Activated T-helper 1 cell treated with anti-CD3 and anti-CD28 coated beads, Interleukin-12 subunit alpha, Interleukin-12 subunit beta, Interleukin-2, Interleukin-4 antibody, amounts not matched to agents 30 ng/mL and 10 ng/mL and 1 ng/mL, durations not matched to agents 14 hours and 24 hours and 36 hours (primary cell): ENCODE results near the gene RCN1. TPM values are rescaled to one million over a fixed set of nuclear protein-coding genes. Genes with fewer than 3 reads are reported as not detected.

Experiments used
- DNase-seq: peaks from one replicate; pipeline ENCODE4 v3.0.0; 2021; ENCODE audit warnings: low spot score
- H3K27ac Mint-ChIP-seq: one replicate; pipeline ENCODE4 v1.8.0; 2021; ENCODE audit warnings: mild to moderate bottlenecking, mixed read lengths
- H3K27me3 Mint-ChIP-seq: one replicate; pipeline ENCODE4 v1.8.0; 2022; ENCODE audit warnings: mild to moderate bottlenecking, moderate library complexity, mixed read lengths; ENCODE audit not compliant: insufficient read depth
- H3K36me3 Mint-ChIP-seq: one replicate; pipeline ENCODE4 v1.8.0; 2021; ENCODE audit warnings: low read depth, mixed read lengths
- H3K4me1 Mint-ChIP-seq: one replicate; pipeline ENCODE4 v1.8.0; 2021; ENCODE audit warnings: low read depth, mixed read lengths
- H3K4me3 Mint-ChIP-seq: one replicate; pipeline ENCODE4 v1.8.0; 2021; ENCODE audit warnings: mild to moderate bottlenecking, moderate library complexity, mixed read lengths
- H3K9me3 Mint-ChIP-seq: one replicate; pipeline ENCODE4 v1.8.0; 2021; ENCODE audit warnings: mixed read lengths
- intact Hi-C: fragments of 100-400 bp; cut with micrococcal nuclease; formaldehyde crosslinking; loops from one replicate; pipeline ENCODE4 v1.15.1; 2024
- total RNA-seq: library from RNA; stranded (reverse); gene quantifications from 2 replicates; pipeline ENCODE4 v1.2.3, GENCODE V29; 2022

The RCN1 gene
- total RNA-seq, 1 donor from 2014 or later: 36.5 TPM

DNA sequence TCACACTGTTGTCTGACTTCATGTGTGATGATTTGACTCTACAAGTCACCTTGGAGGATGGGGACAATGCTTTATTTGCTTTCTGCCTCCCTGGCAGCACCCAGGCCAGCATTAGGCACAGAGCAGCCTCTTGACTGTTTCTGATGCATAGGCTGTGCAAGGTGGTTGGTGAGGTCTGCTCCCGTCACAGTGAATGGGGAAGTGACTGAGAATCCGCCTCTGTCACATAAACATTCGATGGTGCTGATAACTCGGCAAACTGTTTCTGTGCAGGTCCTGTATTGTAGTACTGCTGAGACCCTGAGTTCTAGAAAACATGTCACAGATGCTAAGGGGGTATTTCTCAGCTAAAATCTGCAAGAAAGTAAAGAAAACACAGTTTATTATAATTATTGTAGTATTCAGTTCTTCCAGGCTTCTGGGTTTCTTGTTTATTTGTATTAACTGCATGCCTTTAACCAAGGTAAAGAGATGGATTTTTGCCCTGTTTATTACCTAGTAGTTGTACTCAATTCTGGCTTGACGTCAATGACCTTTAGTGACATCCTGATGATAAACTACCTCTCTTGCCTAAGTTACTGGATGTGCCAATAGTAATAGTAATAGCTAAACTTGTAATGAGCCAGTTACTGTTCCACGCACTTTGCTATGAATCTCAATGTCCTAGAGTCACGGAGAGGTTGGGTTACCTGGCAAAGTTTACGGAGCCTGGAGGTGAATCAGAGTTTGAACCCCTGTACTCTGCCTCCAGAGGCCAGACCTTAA is 24.8 kb upstream of the RCN1 start:
- H3K27me3 Mint-ChIP-seq: peaks cover 20% of the 10 kb centered on the region
- intact Hi-C loops: no loop called here
- H3K36me3 Mint-ChIP-seq: no peaks in the 10 kb centered on the region
- no peak overlapping the region for H3K4me3 Mint-ChIP-seq
- no peak overlapping the region for H3K27ac Mint-ChIP-seq
- no peaks in the 10 kb centered on the region for H3K9me3 Mint-ChIP-seq
- no peaks in the 10 kb centered on the region for H3K4me1 Mint-ChIP-seq
- DNase-seq: no peak

DNA sequence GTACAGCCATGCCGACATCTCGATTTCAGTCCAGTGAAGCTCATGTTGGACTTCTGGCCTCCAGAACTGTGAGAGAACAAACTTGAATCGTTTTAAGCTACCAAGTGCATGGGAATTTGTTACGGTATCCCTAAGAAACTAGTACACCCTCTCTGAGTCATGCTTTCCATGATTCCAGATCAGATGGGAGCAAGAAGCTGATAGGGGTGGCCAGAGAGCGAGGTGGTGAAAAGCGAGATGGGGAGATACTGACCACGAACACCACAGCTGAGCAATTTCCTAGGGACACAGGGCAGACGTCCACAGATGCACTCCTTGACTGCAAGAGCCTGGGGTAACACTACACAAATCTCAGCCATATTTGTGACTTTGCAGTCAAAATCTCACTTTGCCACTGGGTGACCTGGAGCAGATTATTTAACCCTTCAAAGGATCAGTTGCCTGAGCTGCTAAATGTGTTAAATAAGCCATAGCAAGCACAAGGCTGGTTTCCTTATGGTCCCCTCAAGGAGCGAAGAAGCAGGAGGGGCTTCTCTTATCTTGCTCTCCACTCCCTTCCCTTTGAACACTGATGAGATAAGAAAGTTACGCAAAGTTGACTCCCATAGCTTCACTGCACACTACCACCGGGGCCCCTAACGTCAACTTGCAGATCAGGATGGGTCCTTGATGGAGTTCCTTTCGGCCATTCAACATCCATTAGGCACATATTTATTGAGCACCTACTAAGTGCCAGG is 22.6 kb upstream of the RCN1 start:
- H3K36me3 Mint-ChIP-seq: no peaks in the 10 kb centered on the region
- H3K9me3 Mint-ChIP-seq: no peaks in the 10 kb centered on the region
- H3K27ac Mint-ChIP-seq: no peak overlapping the region
- intact Hi-C loops: no loop called here
- H3K4me3 Mint-ChIP-seq: no peak overlapping the region
- peaks cover 18% of the 10 kb centered on the region for H3K27me3 Mint-ChIP-seq
- H3K4me1 Mint-ChIP-seq: no peaks in the 10 kb centered on the region
- no peak for DNase-seq

DNA sequence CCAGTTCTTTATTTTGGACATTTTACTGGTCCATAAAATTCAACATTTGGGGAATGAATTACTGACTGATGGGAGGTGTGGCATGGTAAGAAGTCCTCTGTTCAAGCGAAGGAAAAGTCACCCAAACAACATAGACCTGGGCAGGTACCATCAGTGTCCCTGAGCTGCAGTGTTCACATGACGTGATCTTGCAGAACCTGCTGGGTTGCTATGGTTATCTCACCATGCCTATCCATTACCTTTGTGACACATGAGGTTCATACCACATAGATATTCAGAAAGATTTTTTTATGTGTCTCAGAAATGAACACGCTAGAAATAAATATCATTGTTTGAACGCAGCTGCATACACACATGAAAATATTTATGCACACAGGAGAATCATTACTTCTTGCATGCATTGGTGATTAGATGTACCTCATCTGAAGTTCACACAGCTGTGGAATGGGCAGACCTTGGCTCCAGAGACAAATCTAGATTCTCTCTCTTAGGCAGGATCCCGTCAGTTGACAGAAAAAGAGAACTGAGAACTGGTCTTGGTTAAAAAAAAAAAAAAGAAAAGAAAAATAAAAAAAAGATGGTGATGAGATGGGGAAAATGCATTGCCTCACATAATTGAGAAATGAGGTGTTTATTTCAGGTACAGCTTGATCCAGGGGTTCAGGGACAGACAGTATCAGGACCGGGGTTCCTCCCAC is 21.4 kb upstream of the RCN1 start:
- Mint-ChIP-seq H3K27ac (no peak overlapping the region), H3K4me1 (no peaks in the 10 kb centered on the region), H3K36me3 (no peaks in the 10 kb centered on the region), H3K9me3 (no peaks in the 10 kb centered on the region), H3K27me3 (peaks cover 15% of the 10 kb centered on the region), H3K4me3 (no peak overlapping the region)
- intact Hi-C loops: no loop called here
- no peak for DNase-seq

DNA sequence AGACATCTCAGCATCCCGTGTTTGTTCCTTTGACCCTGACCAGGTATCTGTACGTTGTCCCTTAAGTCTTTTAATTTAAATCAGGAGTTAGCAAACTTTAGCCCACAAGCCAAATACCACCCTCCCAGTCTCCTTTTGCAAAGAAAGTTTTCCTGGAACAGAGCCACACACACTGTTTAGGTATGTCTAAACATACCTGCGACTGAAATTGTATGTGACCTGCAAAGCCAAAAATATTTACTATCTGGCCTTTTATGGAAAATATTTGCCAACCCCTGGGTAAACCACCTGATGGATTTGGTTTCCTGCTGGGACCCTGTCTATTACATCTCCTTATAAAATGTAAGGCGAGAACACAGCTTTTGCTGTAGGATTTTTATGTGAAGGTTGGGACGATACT is 20.2 kb upstream of the RCN1 start:
- intact Hi-C loops: no loop called here
- no peak overlapping the region for H3K27ac Mint-ChIP-seq
- H3K27me3 Mint-ChIP-seq: peaks cover 10% of the 10 kb centered on the region
- H3K4me3 Mint-ChIP-seq: no peak overlapping the region
- DNase-seq: no peak
- no peaks in the 10 kb centered on the region for H3K4me1 Mint-ChIP-seq
- H3K9me3 Mint-ChIP-seq: no peaks in the 10 kb centered on the region
- H3K36me3 Mint-ChIP-seq: no peaks in the 10 kb centered on the region

DNA sequence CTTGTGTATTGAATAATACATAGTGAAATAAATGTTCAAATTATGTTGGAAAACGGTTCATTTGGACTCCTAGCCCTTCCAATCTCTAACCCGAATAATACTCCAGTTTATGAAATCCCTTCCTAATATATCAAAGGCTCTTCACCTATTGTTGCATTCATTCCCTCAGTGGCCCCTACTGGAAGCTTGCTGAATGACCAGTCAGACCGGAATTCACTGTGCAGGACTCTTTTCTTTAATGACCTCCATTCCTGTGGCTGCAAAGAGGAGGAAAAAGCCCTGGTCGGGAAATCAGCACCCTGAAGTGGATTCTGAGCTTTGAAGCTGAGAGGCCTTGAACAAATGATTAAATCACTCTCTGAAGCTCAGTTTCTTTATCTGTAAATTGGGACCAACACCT is 19.1 kb upstream of the RCN1 start:
- DNase-seq: no peak
- intact Hi-C loops: no loop called here
- Mint-ChIP-seq H3K4me1 (no peaks in the 10 kb centered on the region), H3K27ac (no peak overlapping the region), H3K27me3 (peaks cover 12% of the 10 kb centered on the region), H3K4me3 (no peak overlapping the region), H3K36me3 (no peaks in the 10 kb centered on the region), H3K9me3 (no peaks in the 10 kb centered on the region)

DNA sequence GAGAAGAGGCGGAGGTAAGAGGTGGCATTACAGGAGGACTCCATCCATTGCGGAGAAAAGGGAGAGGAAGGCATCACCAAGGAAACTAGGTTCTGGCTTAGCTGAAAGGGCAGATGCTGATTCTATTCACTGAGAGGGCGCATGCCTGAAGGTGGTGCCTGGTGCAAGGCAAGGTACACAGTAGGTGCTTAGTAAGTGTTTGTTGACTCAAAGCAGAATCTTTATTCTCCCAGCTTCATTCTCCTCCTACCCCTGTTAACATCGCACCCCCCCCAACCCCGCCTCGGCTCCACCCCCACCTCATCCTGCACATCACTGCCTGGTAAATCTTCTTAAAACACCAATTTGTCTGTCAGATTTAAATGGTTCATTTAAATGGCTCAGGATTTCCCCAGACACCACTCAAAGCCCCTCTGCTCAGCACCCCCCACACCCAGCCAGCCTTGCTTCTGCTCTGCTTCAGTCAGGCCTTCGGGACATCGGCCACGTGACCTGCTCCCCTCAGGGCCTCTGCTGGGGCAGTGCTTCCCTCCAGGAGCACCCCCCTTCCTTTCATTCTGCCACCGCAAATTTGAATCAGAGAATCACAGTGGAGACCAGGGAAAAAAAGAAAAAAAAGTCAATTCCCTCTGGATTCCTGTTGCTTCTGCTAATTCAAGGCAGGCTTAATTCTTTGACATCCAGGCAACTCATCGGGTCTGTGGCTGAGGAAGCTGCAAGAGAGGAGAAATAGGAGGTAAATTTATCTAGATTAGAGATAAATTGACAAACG is 17.8 kb upstream of the RCN1 start:
- intact Hi-C loops: no loop called here
- Mint-ChIP-seq H3K36me3 (no peaks in the 10 kb centered on the region), H3K4me3 (no peak overlapping the region), H3K4me1 (no peaks in the 10 kb centered on the region), H3K27me3 (peaks cover 5% of the 10 kb centered on the region), H3K27ac (no peak overlapping the region), H3K9me3 (no peaks in the 10 kb centered on the region)
- no peak for DNase-seq

DNA sequence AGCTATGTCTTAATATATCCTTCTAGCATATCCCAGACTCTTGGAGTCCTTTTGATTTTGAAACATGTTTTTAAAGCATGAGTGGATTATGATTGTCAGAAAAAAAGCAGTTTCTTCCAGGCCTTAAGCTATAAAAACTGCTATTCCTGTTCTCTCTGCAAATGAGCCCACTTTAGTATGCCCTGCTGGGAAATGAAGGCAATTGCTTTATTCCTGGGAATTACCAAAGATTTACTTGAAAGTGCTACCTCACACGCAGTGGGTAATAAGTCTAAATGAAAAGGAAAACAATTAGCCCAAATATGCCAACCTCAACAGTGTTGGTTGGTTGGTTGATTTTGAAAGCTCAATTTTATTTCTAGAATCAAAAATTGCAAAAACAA is 17.2 kb upstream of the RCN1 start:
- H3K36me3 Mint-ChIP-seq: no peaks in the 10 kb centered on the region
- no peak overlapping the region for H3K4me3 Mint-ChIP-seq
- H3K9me3 Mint-ChIP-seq: no peaks in the 10 kb centered on the region
- no peak overlapping the region for H3K27ac Mint-ChIP-seq
- H3K4me1 Mint-ChIP-seq: no peaks in the 10 kb centered on the region
- DNase-seq: no peak
- intact Hi-C loops: no loop called here
- H3K27me3 Mint-ChIP-seq: peaks cover 4% of the 10 kb centered on the region

DNA sequence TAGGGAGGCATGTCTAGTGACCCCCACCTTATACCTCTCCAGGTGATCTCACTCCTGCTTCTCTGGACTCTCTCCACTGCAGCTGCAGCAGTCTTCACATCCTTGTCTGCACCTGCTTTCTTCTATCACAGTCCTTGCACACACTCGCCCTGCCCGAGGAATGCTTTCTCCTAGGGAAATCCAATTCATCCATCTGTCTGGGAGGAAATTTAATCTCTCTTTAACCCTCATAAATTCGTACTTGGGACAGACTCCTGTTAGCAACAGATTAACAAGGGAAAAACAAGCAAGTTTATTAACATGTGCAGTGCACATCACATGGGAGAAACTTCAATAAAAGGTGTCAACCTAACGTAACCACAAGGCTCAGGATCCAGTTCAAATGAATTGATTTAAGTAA is 11.3 kb upstream of the RCN1 start:
- Mint-ChIP-seq H3K4me3 (no peak overlapping the region), H3K27ac (no peak overlapping the region), H3K36me3 (no peaks in the 10 kb centered on the region), H3K9me3 (no peaks in the 10 kb centered on the region), H3K27me3 (peaks cover 2% of the 10 kb centered on the region), H3K4me1 (no peaks in the 10 kb centered on the region)
- intact Hi-C loops: no loop called here
- DNase-seq: no peak

DNA sequence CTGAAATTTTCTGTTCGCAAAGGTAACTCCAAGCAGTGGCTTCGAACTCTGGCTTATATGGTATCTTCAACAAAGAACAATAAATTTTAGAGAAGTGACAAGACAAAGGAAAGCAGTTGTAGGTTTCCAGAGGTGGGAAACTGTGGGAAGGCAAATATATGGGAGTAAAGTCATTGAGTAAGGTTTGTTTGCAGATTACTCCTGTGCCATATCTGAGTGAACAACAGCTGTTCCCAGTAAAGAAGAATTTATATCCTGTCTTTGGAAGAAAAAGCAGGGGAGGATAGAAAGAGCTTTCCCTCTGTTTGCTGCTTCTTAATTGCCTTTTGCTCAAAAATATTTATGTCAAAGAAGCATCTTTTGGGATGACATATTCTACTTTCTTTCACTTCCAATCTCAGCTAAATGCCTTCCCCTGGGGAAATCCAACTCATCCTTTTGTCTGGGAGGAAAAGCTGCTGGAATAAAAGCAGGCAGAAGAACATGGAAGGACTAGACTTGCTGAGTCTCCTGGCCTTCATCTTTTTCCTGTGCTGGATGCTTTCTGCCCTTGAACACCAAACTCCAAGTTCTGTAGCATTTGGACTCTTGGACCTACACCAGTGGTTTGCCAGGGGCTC is 10.4 kb upstream of the RCN1 start:
- intact Hi-C loops: no loop called here
- Mint-ChIP-seq H3K9me3 (no peaks in the 10 kb centered on the region), H3K36me3 (no peaks in the 10 kb centered on the region), H3K4me3 (no peak overlapping the region), H3K27ac (no peak overlapping the region), H3K27me3 (peaks cover 9% of the 10 kb centered on the region), H3K4me1 (no peaks in the 10 kb centered on the region)
- DNase-seq: no peak

DNA sequence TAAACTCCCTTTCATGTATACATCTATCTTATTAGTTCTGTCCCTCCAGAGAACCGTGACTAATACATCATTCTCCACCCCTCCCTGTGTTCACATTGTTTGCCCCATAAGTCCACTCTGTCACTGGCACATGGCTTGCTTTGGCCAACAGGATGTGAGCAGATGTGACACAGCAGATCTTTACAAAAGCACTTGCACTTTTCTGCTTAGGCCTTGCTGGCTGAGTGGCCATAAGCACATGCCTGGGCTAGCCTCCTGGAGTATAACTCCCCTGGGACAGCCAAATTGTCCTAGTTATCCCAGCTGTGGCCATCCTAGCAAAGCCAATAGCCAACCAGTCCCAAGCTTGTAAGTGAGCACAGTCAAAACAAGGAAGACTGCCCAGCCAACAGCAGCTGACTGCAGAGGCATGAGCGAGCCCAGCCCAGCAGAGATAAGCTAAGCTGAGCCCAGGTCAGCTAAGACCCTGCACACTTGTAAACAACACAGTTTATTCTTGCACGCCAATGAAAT is 9.7 kb upstream of the RCN1 start:
- Mint-ChIP-seq H3K27ac (no peak overlapping the region), H3K27me3 (peaks cover 11% of the 10 kb centered on the region), H3K4me3 (no peak overlapping the region), H3K36me3 (no peaks in the 10 kb centered on the region), H3K9me3 (no peaks in the 10 kb centered on the region), H3K4me1 (no peaks in the 10 kb centered on the region)
- DNase-seq: no peak
- intact Hi-C loops: no loop called here

DNA sequence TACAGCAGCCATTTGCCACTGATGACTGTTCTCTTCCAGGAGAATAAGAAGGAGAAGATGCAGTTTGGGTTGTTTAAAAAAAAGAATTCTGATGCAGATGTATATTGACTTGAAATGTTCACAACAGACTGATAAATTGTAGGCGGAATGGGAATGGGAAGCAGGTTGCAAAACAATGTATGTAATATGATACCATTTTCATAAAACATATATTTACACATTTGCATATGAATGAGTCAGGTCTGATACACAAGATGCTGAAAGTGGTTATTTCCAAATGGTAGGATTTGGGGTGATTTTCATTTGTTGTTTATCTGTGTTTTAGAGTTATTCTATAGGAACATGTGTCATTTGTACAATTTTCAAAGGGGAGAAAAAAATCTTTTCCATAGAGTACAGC is 9.0 kb upstream of the RCN1 start:
- Mint-ChIP-seq H3K27me3 (peaks cover 11% of the 10 kb centered on the region), H3K9me3 (no peaks in the 10 kb centered on the region), H3K36me3 (no peaks in the 10 kb centered on the region), H3K4me3 (no peak overlapping the region), H3K4me1 (no peaks in the 10 kb centered on the region), H3K27ac (no peak overlapping the region)
- intact Hi-C loops: no loop called here
- no peak for DNase-seq

DNA sequence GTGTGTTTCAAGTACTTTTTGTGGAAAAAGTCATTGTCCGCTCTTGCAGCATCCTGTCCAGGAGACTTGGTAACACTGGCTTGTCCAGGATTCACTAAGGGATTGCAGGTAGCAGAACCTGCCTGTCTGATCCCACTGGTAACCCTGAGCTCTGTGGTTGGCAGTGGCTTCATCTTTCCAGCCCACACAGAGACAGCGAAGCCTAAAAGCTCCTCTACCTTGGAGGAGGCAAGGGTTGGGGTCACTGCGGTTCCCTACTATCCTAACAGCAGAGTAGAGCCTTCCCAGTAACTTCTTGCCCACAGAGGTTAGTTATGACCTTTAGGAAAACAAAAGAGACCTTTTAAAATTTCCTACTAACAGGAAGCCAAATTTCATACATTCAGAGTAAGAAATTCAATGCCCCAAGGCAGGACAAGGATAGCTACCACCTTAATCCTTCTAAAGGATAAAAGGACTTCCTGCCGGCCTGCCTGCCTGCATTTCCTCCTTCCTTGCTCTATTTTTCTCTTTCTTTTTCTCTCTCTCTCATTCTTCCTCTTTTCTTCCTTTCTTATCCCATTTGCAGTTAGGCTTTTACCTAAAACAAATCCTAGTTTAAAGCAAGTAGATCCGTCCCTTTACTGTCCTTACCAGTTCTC is 8.4 kb upstream of the RCN1 start:
- Mint-ChIP-seq H3K27me3 (peaks cover 11% of the 10 kb centered on the region), H3K36me3 (no peaks in the 10 kb centered on the region), H3K27ac (no peak overlapping the region), H3K4me1 (peaks cover 2% of the 10 kb centered on the region), H3K4me3 (no peak overlapping the region), H3K9me3 (no peaks in the 10 kb centered on the region)
- DNase-seq: no peak
- intact Hi-C loops: no loop called here
